ENCODE data around the gene FGFBP2.

FGFBP2 gene

GRCh38 chr4:15983610-15984009, 20.6 kb upstream of the FGFBP2 start:
- Histone ChIP-seq H3K9me3 (no peaks in the 10 kb centered on the region), H3K4me3 (ENCODE audit: low read depth in 1 of 2, low read length in 1 of 2) (no peak overlapping the region), H3K4me1 (ENCODE audit: control insufficient read depth in 1 of 2, insufficient read depth in 1 of 2, low read depth in 1 of 2, low read length in 1 of 2) (peaks cover 0 to 9% of the 10 kb centered on the region in 2 experiments), H3K27ac (no peak overlapping the region), H3K27me3 (no peaks in the 10 kb centered on the region), H3K36me3 (no peaks in the 10 kb centered on the region)
- TF ChIP-seq, protein P1, sequence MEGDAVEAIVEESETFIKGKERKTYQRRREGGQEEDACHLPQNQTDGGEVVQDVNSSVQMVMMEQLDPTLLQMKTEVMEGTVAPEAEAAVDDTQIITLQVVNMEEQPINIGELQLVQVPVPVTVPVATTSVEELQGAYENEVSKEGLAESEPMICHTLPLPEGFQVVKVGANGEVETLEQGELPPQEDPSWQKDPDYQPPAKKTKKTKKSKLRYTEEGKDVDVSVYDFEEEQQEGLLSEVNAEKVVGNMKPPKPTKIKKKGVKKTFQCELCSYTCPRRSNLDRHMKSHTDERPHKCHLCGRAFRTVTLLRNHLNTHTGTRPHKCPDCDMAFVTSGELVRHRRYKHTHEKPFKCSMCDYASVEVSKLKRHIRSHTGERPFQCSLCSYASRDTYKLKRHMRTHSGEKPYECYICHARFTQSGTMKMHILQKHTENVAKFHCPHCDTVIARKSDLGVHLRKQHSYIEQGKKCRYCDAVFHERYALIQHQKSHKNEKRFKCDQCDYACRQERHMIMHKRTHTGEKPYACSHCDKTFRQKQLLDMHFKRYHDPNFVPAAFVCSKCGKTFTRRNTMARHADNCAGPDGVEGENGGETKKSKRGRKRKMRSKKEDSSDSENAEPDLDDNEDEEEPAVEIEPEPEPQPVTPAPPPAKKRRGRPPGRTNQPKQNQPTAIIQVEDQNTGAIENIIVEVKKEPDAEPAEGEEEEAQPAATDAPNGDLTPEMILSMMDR (IDR thresholded peaks at IDR 0.05), result no peak

DNA sequence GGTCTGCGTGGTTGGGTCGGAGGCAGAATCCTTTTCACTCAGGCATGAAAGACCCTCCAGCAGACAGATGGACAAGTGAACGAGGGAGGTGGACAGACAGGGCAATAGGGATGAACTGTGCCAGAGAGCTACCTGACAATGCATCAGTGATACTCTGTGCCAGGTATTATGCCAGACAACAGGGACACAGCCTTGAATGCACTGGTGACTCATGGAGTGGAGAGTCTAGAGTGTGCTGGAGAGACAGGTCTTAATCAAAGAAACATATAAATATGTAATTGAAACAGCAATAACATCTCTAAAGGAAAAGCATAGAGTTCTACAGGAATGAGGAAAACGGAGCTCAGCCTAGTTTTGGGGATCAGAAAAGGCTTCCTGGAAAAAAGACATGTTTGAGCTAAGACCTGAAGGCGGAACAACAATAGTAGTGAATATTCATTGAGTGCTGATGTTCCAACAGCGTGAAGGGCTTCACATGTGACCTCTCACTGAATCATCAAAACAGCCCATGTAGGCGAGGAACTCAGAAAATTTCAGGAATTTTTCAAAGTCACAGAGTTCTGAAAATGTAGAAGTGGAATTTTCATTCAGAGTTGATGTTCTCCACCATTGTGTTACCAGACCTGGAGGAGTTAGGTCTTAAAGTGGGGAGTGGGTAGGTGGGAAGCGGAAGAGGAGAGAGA, 20.0 kb upstream of the FGFBP2 start:
- Histone ChIP-seq H3K27me3 (no peaks in the 10 kb centered on the region), H3K27ac (no peak overlapping the region), H3K9me3 (no peaks in the 10 kb centered on the region), H3K4me3 (ENCODE audit: low read depth in 1 of 2, low read length in 1 of 2) (no peak overlapping the region), H3K4me1 (ENCODE audit: control insufficient read depth in 1 of 2, insufficient read depth in 1 of 2, low read depth in 1 of 2, low read length in 1 of 2) (peaks cover 0 to 4% of the 10 kb centered on the region in 2 experiments), H3K36me3 (no peaks in the 10 kb centered on the region)
- TF ChIP-seq, protein P1 (IDR thresholded peaks at IDR 0.05), result no peak

GRCh38 chr4:15976456-15977447, 13.8 kb upstream of the FGFBP2 start:
- Histone ChIP-seq H3K9me3 (no peaks in the 10 kb centered on the region), H3K4me1 (ENCODE audit: control insufficient read depth in 1 of 2, insufficient read depth in 1 of 2, low read depth in 1 of 2, low read length in 1 of 2) (peaks cover 0 to 4% of the 10 kb centered on the region in 2 experiments), H3K36me3 (no peaks in the 10 kb centered on the region), H3K4me3 (ENCODE audit: low read depth in 1 of 2, low read length in 1 of 2) (no peak overlapping the region), H3K27ac (no peak overlapping the region), H3K27me3 (no peaks in the 10 kb centered on the region)
- TF ChIP-seq, protein P1 (IDR thresholded peaks at IDR 0.05), result no peak

- TF ChIP-seq, protein P1 (IDR thresholded peaks at IDR 0.05), result no peak
- no peaks in the 10 kb centered on the region for H3K9me3 ChIP-seq
- no peaks in the 10 kb centered on the region for H3K4me1 ChIP-seq (ENCODE audit: control insufficient read depth in 1 of 2, insufficient read depth in 1 of 2, low read depth in 1 of 2, low read length in 1 of 2)
- no peak overlapping the region for H3K4me3 ChIP-seq (ENCODE audit: low read depth in 1 of 2, low read length in 1 of 2)
- H3K27me3 ChIP-seq, result no peaks in the 10 kb centered on the region
- no peaks in the 10 kb centered on the region for H3K36me3 ChIP-seq
- no peak overlapping the region for H3K27ac ChIP-seq
Observed at GRCh38 chr4:15971068-15971801, 8.3 kb upstream of the FGFBP2 start.

GRCh38 chr4:15968551-15969300, 5.8 kb upstream of the FGFBP2 start:
- Histone ChIP-seq H3K9me3 (no peaks in the 10 kb centered on the region), H3K4me1 (ENCODE audit: control insufficient read depth in 1 of 2, insufficient read depth in 1 of 2, low read depth in 1 of 2, low read length in 1 of 2) (peaks cover 14 to 19% of the 10 kb centered on the region in 2 experiments), H3K27me3 (no peaks in the 10 kb centered on the region), H3K4me3 (ENCODE audit: low read depth in 1 of 2, low read length in 1 of 2) (no peak overlapping the region), H3K27ac (no peak overlapping the region), H3K36me3 (no peaks in the 10 kb centered on the region)
- TF ChIP-seq, protein P1 (IDR thresholded peaks at IDR 0.05), result no peak

Measured in neutrophil (primary cell).